ENCODE measurements around the gene SLC12A2.

SLC12A2 gene

DNA sequence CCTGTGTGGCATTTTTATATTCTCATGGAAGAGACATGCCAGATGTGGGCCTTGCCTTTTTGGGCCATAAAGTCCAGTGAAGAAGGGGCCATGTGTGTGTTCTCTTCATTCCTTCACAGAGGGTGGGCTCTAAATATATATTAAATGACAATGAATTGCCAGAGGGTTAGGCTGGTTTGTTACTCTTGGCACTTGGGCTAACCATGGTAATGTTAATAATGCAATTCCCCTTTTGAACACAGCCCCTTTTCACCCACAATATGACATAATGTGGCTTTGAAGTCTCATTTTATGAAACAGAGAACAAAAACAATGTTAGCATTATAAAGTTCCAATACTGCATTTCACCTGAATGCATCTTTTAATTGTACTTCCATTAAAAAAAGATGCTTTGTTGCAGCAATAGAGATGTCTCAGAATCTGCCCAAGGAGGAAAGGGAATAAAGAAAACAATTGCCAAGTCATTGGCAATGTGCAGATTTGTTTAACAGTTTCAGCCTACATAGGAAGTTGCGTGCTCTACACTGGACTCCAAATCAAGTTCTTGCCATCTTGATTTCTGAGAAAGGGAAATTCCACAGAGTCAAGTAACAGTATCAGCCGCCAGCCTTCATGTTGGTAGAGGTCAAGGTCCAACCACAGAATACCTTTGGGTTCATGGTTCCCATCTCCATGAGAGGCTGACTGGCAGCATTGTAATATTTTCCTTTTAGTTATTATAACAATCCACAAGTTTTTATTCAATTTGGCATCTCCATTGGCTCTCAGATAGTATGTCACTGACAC lies 141.9 kb downstream of the SLC12A2 start:
- DNase-seq (ENCODE audit: low read depth in 3 of 3): no peak

GRCh38 chr5:128228008-128228407 lies 144.4 kb downstream of the SLC12A2 start:
- DNase-seq (ENCODE audit: low read depth in 3 of 3): no peak

- no peak for DNase-seq (ENCODE audit: low read depth in 3 of 3)
Measured at GRCh38 chr5:128228521-128228920, 145.0 kb downstream of the SLC12A2 start.

DNA sequence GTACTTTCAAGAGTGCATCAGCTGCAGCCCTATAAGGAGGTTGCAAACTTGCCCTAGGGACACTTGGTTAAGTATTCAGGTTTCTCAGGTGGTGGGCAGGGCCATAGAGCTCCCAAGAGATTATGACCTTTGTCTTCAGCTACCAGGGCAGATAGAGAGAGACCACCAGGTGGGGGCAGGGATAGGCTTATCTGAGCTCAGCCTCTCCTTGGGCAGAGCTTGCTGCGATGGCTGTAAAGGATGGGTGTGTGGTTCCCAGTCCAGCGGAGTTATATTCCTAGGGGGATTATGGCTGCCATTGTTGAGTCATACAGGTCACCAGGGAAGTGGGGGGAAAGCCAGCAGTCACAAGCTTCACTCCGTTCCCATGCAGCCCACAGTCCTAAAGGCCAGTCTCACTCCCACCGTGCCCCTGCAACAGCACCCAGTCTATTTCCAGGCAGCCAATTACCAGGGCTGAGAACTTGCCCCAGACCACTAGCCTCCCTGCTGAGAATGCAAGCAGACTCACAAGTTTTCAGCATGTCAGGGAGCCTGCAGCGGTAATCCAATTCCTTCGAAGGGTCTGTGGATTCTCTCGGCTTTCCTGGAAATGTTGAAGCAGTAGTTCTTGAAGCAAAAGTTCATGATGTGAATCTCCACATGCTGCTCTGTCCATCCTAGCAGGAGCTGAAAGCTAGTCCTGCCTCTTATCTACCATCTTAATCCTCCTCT lies 151.5 kb downstream of the SLC12A2 start:
- DNase-seq (ENCODE audit: low read depth in 3 of 3): no peak

GRCh38 chr5:128236334-128236733 lies 152.8 kb downstream of the SLC12A2 start:
- DNase-seq (ENCODE audit: low read depth in 3 of 3): no peak

GRCh38 chr5:128237000-128237399 lies 153.4 kb downstream of the SLC12A2 start:
- no peak for DNase-seq (ENCODE audit: low read depth in 3 of 3)

DNA sequence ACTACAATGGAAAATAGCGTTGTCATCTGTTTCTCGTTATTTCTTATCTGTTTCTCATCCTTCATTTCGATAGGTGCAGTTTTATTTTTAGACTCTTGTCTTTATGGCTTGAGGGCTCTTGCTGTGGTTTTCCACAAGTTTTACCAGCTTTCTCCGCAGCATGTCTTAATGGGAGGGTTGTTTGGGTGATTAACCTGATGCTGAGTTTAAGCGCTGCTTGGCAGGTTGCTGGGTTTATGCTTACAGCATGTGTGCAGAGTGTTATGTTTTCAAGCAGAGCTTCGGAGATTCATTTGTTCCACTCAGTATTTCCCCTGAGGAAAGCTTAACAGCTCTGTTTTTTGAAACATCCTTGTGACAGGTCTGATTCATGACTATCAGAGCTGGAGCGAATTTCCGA lies 154.0 kb downstream of the SLC12A2 start:
- no peak for DNase-seq (ENCODE audit: low read depth in 3 of 3)

Data from stimulated activated CD4-positive, alpha-beta T cell treated with anti-CD3 and anti-CD28 coated beads, TNF-alpha, amount 100 ng/mL, for 4 hours (primary cell).